Tibial nerve (tissue), 4 donors: ENCODE data around the gene RRP1B. TPM values are rescaled to one million over a fixed set of nuclear protein-coding genes. Genes with fewer than 3 reads are reported as not detected.
A peak's percentile ranks its signal among the peaks of the same experiment; 100 is the strongest.

Experiments
- DNase-seq, 2 donors: peaks; one replicate each; pipeline ENCODE4 v3.0.0-alpha.2; 2019; ENCODE audit warnings: low spot score in 2 of 2
- H3K27ac ChIP-seq, 4 donors: fragments of 200-600 bp; sonication (generic) in 3 of 4; one replicate each; pipeline ENCODE4 v1.5.1; 2017 to 2019; ENCODE audit warnings: mild to moderate bottlenecking in 1 of 4
- H3K27me3 ChIP-seq, 2 donors: fragments of 200-600 bp; sonication (generic) in 1 of 2; one replicate each; pipeline versions ENCODE4 v1.5.1 to v1.6.0; 2017 to 2019
- H3K36me3 ChIP-seq, 3 donors: fragments of 200-600 bp; sonication (generic); one replicate each; pipeline ENCODE4 v1.5.1; 2018 to 2019
- H3K4me1 ChIP-seq, 4 donors: fragments of 200-600 bp; sonication (generic) in 3 of 4; one replicate each; pipeline ENCODE4 v1.5.1; 2017 to 2019
- H3K4me3 ChIP-seq, 4 donors: fragments of 200-600 bp; sonication (generic) in 3 of 4; one replicate each; pipeline ENCODE4 v1.5.1; 2017 to 2019; ENCODE audit warnings: mild to moderate bottlenecking in 1 of 4, moderate library complexity in 1 of 4
- H3K9me3 ChIP-seq, 4 donors: fragments of 200-600 bp; sonication (generic) in 3 of 4; one replicate each; pipeline ENCODE4 v1.5.1; 2017 to 2019
- EP300 ChIP-seq, 2 donors: sonication (generic); formaldehyde crosslinking; IDR thresholded peaks; one replicate each; pipeline ENCODE4 v1.6.1; 2017; ENCODE audit warnings: antibody characterized with exemption in 2 of 2, mild to moderate bottlenecking in 1 of 2
- POLR2A ChIP-seq, 2 donors: fragments of 450-650 bp; IDR thresholded peaks; one replicate each; pipeline ENCODE4 v1.6.1; 2017; ENCODE audit warnings: antibody characterized with exemption in 2 of 2, mild to moderate bottlenecking in 2 of 2, moderate library complexity in 2 of 2
- WGBS, 2 donors: methylation state at CpG; one replicate each; pipeline ENCODE4 v1.1.5; 2018; 5-methylcytosine and 5-hydroxymethylcytosine counted together
- small RNA-seq: library from RNA; depleted of rRNA; stranded (forward); fragments of <200 nt; gene quantifications from one replicate; pipeline ENCODE3, GENCODE V24; 2016
- total RNA-seq, 4 donors: library from RNA; depleted of rRNA; stranded (reverse); fragments of >200 nt; gene quantifications; one replicate each; pipeline ENCODE4 v1.1.0, GENCODE V29; 2016
- TF ChIP-seq, protein P1 (sequence below), 5 experiments: fragments of 200-600 bp in 3 of 5; fragments of 450-650 bp in 2 of 5; sonication (generic) in 3 of 5; IDR thresholded peaks; one replicate each; pipeline ENCODE4 v1.5.1; 2016 to 2019; ENCODE audit warnings: antibody characterized with exemption in 5 of 5, mild to moderate bottlenecking in 3 of 5, moderate library complexity in 2 of 5

RRP1B gene
- total RNA-seq, 4 donors from 2014 or later = 21.4 to 29.4 (median 25.5) TPM

DNA sequence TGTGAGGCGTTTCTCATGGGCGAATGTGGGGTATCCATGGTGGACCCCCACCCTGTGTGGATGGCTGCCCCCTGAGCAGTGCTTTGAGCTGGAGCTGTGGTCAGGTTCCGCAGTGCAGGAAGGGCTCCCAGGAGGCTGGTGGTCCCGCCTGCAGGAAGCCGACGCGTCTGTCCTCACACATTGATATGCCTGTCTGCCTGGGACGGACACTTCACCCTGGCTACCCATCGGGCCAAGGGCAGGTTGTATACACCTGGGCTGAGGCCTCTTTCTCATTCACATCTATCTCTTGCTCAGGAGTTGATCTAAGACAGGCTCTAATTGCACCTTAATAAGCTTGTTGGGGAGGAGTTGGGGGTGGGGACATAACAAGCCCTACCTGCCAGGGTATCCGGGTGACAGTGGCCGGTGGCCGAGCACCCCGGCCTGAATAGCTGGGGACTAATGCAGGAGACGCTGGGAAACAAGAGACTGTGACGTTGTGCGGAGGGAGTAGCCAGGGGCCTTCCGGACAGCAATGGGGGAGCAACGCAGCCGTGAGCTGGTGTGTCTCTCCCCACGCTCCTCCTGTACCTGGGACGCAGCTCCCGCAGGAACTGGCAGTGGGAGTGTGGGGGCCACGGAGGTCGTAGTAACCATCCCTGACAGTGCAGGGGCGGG lies 81.3 kb downstream of the RRP1B start:
- H3K27ac ChIP-seq = peak overlapping the region; percentile 26 to 82 (median 52)
- TF ChIP-seq, protein P1, sequence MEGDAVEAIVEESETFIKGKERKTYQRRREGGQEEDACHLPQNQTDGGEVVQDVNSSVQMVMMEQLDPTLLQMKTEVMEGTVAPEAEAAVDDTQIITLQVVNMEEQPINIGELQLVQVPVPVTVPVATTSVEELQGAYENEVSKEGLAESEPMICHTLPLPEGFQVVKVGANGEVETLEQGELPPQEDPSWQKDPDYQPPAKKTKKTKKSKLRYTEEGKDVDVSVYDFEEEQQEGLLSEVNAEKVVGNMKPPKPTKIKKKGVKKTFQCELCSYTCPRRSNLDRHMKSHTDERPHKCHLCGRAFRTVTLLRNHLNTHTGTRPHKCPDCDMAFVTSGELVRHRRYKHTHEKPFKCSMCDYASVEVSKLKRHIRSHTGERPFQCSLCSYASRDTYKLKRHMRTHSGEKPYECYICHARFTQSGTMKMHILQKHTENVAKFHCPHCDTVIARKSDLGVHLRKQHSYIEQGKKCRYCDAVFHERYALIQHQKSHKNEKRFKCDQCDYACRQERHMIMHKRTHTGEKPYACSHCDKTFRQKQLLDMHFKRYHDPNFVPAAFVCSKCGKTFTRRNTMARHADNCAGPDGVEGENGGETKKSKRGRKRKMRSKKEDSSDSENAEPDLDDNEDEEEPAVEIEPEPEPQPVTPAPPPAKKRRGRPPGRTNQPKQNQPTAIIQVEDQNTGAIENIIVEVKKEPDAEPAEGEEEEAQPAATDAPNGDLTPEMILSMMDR (IDR thresholded peaks at IDR 0.05) = no peak
- TF ChIP-seq POLR2A (IDR thresholded peaks at IDR 0.05) (peak in 1 of 2 donors; percentile 26), EP300 (IDR thresholded peaks at IDR 0.05) (peak in 1 of 2 donors; percentile 26)
- peak; percentile 49 to 52 for DNase-seq

DNA sequence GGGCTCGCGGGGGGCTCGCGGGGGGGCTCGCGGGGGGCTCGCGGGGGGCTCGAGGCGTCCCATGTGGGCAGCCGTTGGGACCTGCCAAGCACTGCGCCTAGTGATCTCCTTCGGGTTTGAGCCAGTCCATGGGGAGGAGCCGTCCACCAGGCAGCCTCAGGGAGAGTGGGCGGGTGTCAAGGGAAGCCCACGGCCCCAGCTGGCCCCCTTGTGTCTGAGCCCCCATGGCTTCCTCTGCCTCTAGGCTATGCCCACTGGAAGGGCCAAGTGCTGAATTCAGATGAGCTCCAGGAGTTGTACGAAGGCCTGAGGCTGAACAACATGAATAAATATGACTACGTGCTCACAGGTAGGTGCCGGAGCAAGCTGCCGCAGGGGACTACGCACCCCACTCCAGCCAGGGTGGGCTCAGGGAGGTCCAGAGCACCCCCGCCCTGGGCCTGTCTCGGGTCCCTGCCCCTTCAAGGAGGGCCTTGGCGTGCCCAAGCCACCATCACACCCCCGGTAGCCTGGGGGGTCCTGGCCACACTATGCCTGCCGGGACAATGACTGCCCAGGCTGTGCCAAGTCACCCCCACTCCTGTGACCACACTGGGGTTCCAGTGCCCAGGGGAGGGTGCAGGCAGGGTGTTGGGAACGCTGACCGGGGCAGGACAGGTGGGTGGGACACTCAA lies 82.2 kb downstream of the RRP1B start:
- no peaks in the 10 kb centered on the region for H3K27me3 ChIP-seq
- H3K27ac ChIP-seq = peak overlapping the region in 3 of 4 donors; percentile 26 to 72 (median 65)
- DNase-seq = no peak
- peaks cover 0 to 25% (median 11%) of the 10 kb centered on the region in 4 donors for H3K4me1 ChIP-seq
- no peak overlapping the region for H3K4me3 ChIP-seq
- 75 to 78% methylated on average over 7 to 18 of the region's 28 CpGs for WGBS, 2 donors
- no peaks in the 10 kb centered on the region for H3K9me3 ChIP-seq
- peaks cover 0 to 63% (median 8%) of the 10 kb centered on the region in 3 donors for H3K36me3 ChIP-seq
- TF ChIP-seq EP300 (IDR thresholded peaks at IDR 0.05) (no peak), POLR2A (IDR thresholded peaks at IDR 0.05) (no peak)
- TF ChIP-seq, protein P1 (IDR thresholded peaks at IDR 0.05) = no peak

More for the DNA sequence above, 81.3 kb downstream of the RRP1B start:
- 35 to 36% methylated on average over 17 to 22 of the region's 25 CpGs for WGBS, 2 donors
- Histone ChIP-seq H3K4me3 (no peak overlapping the region), H3K9me3 (no peaks in the 10 kb centered on the region), H3K4me1 (peaks cover 0 to 32% (median 11%) of the 10 kb centered on the region in 4 donors), H3K36me3 (peaks cover 0 to 63% (median 4%) of the 10 kb centered on the region in 3 donors), H3K27me3 (no peaks in the 10 kb centered on the region)

DNA sequence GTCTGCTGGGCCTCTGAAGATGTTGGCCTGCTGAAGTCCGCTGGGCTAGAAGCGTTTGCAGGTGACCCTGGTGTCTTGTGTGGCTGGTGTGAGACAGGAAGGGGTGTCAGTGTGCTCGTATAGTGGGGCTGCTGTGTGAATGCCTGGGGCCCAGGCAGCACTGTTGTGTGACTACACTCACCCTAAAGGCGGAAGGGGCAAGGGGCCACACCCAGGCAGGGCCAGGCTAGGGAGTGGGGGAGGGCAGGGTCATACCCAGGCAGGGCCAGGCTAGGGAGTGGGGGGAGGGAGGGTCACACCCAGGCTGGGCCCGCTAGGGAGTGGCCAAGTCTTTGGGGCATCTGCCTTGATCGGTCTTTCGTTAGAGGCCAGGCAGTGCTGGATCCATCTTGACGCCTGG lies 84.6 kb downstream of the RRP1B start:
- TF ChIP-seq, protein P1 (IDR thresholded peaks at IDR 0.05) = no peak
- TF ChIP-seq POLR2A (IDR thresholded peaks at IDR 0.05) = no peak
- no peak for TF ChIP-seq EP300 (IDR thresholded peaks at IDR 0.05)
- Histone ChIP-seq H3K27ac (no peak overlapping the region), H3K9me3 (no peaks in the 10 kb centered on the region), H3K4me3 (no peak overlapping the region), H3K4me1 (peaks cover 0 to 10% (median 0%) of the 10 kb centered on the region in 4 donors), H3K36me3 (peaks cover 0 to 71% (median 12%) of the 10 kb centered on the region in 3 donors), H3K27me3 (no peaks in the 10 kb centered on the region)
- WGBS, 2 donors = 90 to 91% methylated on average over 5 to 8 of the region's 8 CpGs
- no peak for DNase-seq

DNA sequence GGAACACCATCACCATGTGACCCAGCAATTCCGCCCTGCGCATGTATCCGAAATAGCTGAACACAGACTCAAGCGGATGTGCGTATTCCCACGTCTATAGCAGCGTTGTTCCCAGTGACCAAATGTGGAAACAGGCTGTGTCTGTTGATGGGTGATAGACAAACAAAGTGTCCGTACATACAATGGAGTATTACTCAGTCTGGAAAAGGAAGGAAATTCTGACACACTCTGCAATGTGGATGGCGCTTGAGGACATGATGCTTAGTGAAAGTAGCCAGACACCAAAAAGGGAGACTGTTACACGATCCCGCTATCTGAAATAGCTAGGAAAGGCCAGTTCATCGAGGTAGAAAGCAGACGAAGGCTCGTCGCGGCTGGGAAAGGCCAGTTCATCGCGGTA lies 85.4 kb downstream of the RRP1B start:
- TF ChIP-seq POLR2A (IDR thresholded peaks at IDR 0.05) = no peak
- TF ChIP-seq, protein P1 (IDR thresholded peaks at IDR 0.05) = no peak
- no peak for TF ChIP-seq EP300 (IDR thresholded peaks at IDR 0.05)
- H3K4me1 ChIP-seq = peaks cover 0 to 10% (median 0%) of the 10 kb centered on the region in 4 donors
- no peaks in the 10 kb centered on the region for H3K9me3 ChIP-seq
- H3K4me3 ChIP-seq = no peak overlapping the region
- 95 to 97% methylated on average over 18 of the region's 18 CpGs for WGBS, 2 donors
- peaks cover 0 to 78% (median 12%) of the 10 kb centered on the region in 3 donors for H3K36me3 ChIP-seq
- no peak overlapping the region for H3K27ac ChIP-seq
- no peak for DNase-seq
- no peaks in the 10 kb centered on the region for H3K27me3 ChIP-seq

Small RNA genes lying within 50 kb of the gene (small RNA-seq; reads per million reads assigned to genes)
- gene MIR6070 = not detected

Other genes with a start within 250 kb of the RRP1B start
- 10 to 100 TPM; 21.3 to 45.1 (median 31.5) TPM for gene SIK1, start 232.4 kb upstream of the RRP1B start, total RNA-seq
- gene HSF2BP, start 72 bp upstream of the RRP1B start, total RNA-seq = 1 to 10 TPM; 1.7 to 6.3 (median 1.9) TPM
- 100 to 1,000 TPM; 122 to 156 (median 143) TPM for gene PDXK, start 59.6 kb downstream of the RRP1B start, total RNA-seq
- 10 to 100 TPM; 11.4 to 16.7 (median 13.3) TPM for gene CSTB, start 116.7 kb downstream of the RRP1B start, total RNA-seq
- 10 to 100 TPM; 15.5 to 29.4 (median 19.0) TPM for gene RRP1, start 130.0 kb downstream of the RRP1B start, total RNA-seq
- 10 to 100 TPM; 29.9 to 45.6 (median 36.4) TPM for gene AGPAT3, start 205.7 kb downstream of the RRP1B start, total RNA-seq